ENCODE measurements around the gene STRA6.

STRA6 gene

GRCh38 chr15:74216949-74217348 is 14.4 kb upstream of the STRA6 start:
- TF ChIP-seq SUZ12 (IDR thresholded peaks at IDR 0.05; ENCODE audit: extremely low read depth, insufficient read depth, insufficient read length) = no peak
- no peaks in the 10 kb centered on the region for H3K36me3 ChIP-seq (ENCODE audit: insufficient read depth, insufficient read length, low read length)
- peaks cover 49% of the 10 kb centered on the region for H3K4me1 ChIP-seq (ENCODE audit: insufficient read depth, insufficient read length)

GRCh38 chr15:74215958-74216357 is 13.4 kb upstream of the STRA6 start:
- no peak for TF ChIP-seq ZNF274 (IDR thresholded peaks at IDR 0.05; ENCODE audit: low read depth, low read length)
- TF ChIP-seq SUZ12 (IDR thresholded peaks at IDR 0.05; ENCODE audit: extremely low read depth, insufficient read depth, insufficient read length) = no peak
- TF ChIP-seq YY1 (IDR thresholded peaks at IDR 0.05; ENCODE audit: insufficient read depth, insufficient read length) = no peak
- Histone ChIP-seq H3K9ac (ENCODE audit: insufficient read length, low read depth) (peak overlapping the region; percentile 79), H3K27me3 (ENCODE audit: insufficient read depth, insufficient read length) (peaks cover 44% of the 10 kb centered on the region), H3K9me3 (ENCODE audit: insufficient read depth, low read length) (peaks cover under 1% of the 10 kb centered on the region; the same call in 1 of the 2 replicates), H3K4me3 (ENCODE audit: insufficient read length, low read depth) (no peak overlapping the region), H3K4me1 (ENCODE audit: insufficient read depth, insufficient read length) (peaks cover 42% of the 10 kb centered on the region), H3K36me3 (ENCODE audit: insufficient read depth, insufficient read length, low read length) (no peaks in the 10 kb centered on the region)
- no peak for DNase-seq (ENCODE audit: low read depth, low spot score)

More at GRCh38 chr15:74216949-74217348, 14.4 kb upstream of the STRA6 start:
- no peak for DNase-seq (ENCODE audit: low read depth, low spot score)
- no peaks in the 10 kb centered on the region for H3K9me3 ChIP-seq (ENCODE audit: insufficient read depth, low read length)
- H3K4me3 ChIP-seq (ENCODE audit: insufficient read length, low read depth) = no peak overlapping the region
- H3K9ac ChIP-seq (ENCODE audit: insufficient read length, low read depth) = no peak overlapping the region
- peaks cover 54% of the 10 kb centered on the region for H3K27me3 ChIP-seq (ENCODE audit: insufficient read depth, insufficient read length)

- TF ChIP-seq ZNF274 (IDR thresholded peaks at IDR 0.05; ENCODE audit: low read depth, low read length) = no peak
- TF ChIP-seq YY1 (IDR thresholded peaks at IDR 0.05; ENCODE audit: insufficient read depth, insufficient read length) = no peak
- TF ChIP-seq SUZ12 (IDR thresholded peaks at IDR 0.05; ENCODE audit: extremely low read depth, insufficient read depth, insufficient read length) = no peak
- Histone ChIP-seq H3K4me1 (ENCODE audit: insufficient read depth, insufficient read length) (peaks cover 40% of the 10 kb centered on the region), H3K9ac (ENCODE audit: insufficient read length, low read depth) (peak overlapping the region; percentile 37), H3K4me3 (ENCODE audit: insufficient read length, low read depth) (no peak overlapping the region), H3K27me3 (ENCODE audit: insufficient read depth, insufficient read length) (peaks cover 29% of the 10 kb centered on the region), H3K36me3 (ENCODE audit: insufficient read depth, insufficient read length, low read length) (no peaks in the 10 kb centered on the region), H3K9me3 (ENCODE audit: insufficient read depth, low read length) (peaks cover 6% of the 10 kb centered on the region; the same call in 1 of the 2 replicates)
- no peak for DNase-seq (ENCODE audit: low read depth, low spot score)
These were observed 11.9 kb upstream of the STRA6 start for GRCh38 chr15:74214324-74215021.

- Histone ChIP-seq H3K9ac (ENCODE audit: insufficient read length, low read depth) (peak overlapping the region; percentile 68), H3K36me3 (ENCODE audit: insufficient read depth, insufficient read length, low read length) (no peaks in the 10 kb centered on the region), H3K9me3 (ENCODE audit: insufficient read depth, low read length) (peaks cover 6% of the 10 kb centered on the region; the same call in 1 of the 2 replicates), H3K4me1 (ENCODE audit: insufficient read depth, insufficient read length) (peaks cover 42% of the 10 kb centered on the region), H3K27me3 (ENCODE audit: insufficient read depth, insufficient read length) (peaks cover 23% of the 10 kb centered on the region), H3K4me3 (ENCODE audit: insufficient read length, low read depth) (no peak overlapping the region)
- TF ChIP-seq ZNF274 (IDR thresholded peaks at IDR 0.05; ENCODE audit: low read depth, low read length) = no peak
- TF ChIP-seq YY1 (IDR thresholded peaks at IDR 0.05; ENCODE audit: insufficient read depth, insufficient read length) = no peak
- TF ChIP-seq SUZ12 (IDR thresholded peaks at IDR 0.05; ENCODE audit: extremely low read depth, insufficient read depth, insufficient read length) = no peak
- DNase-seq (ENCODE audit: low read depth, low spot score) = peak; percentile 89
These were observed 11.3 kb upstream of the STRA6 start for GRCh38 chr15:74213858-74214284.

- no peak for TF ChIP-seq ZNF274 (IDR thresholded peaks at IDR 0.05; ENCODE audit: low read depth, low read length)
- no peak for TF ChIP-seq SUZ12 (IDR thresholded peaks at IDR 0.05; ENCODE audit: extremely low read depth, insufficient read depth, insufficient read length)
- TF ChIP-seq YY1 (IDR thresholded peaks at IDR 0.05; ENCODE audit: insufficient read depth, insufficient read length) = no peak
- Histone ChIP-seq H3K4me1 (ENCODE audit: insufficient read depth, insufficient read length) (peaks cover 49% of the 10 kb centered on the region), H3K36me3 (ENCODE audit: insufficient read depth, insufficient read length, low read length) (peaks cover 4% of the 10 kb centered on the region), H3K9ac (ENCODE audit: insufficient read length, low read depth) (peak overlapping the region; percentile 53), H3K9me3 (ENCODE audit: insufficient read depth, low read length) (peaks cover 6% of the 10 kb centered on the region; the same call in 1 of the 2 replicates), H3K27me3 (ENCODE audit: insufficient read depth, insufficient read length) (peaks cover 17% of the 10 kb centered on the region), H3K4me3 (ENCODE audit: insufficient read length, low read depth) (no peak overlapping the region)
- DNase-seq (ENCODE audit: low read depth, low spot score) = no peak
These were observed 9.9 kb upstream of the STRA6 start for GRCh38 chr15:74212494-74212893.

- Histone ChIP-seq H3K4me3 (ENCODE audit: insufficient read length, low read depth) (no peak overlapping the region), H3K36me3 (ENCODE audit: insufficient read depth, insufficient read length, low read length) (peaks cover 4% of the 10 kb centered on the region), H3K9ac (ENCODE audit: insufficient read length, low read depth) (peak overlapping the region; percentile 53), H3K4me1 (ENCODE audit: insufficient read depth, insufficient read length) (peaks cover 45% of the 10 kb centered on the region), H3K27me3 (ENCODE audit: insufficient read depth, insufficient read length) (peaks cover 15% of the 10 kb centered on the region), H3K9me3 (ENCODE audit: insufficient read depth, low read length) (peaks cover 6% of the 10 kb centered on the region; the same call in 1 of the 2 replicates)
- DNase-seq (ENCODE audit: low read depth, low spot score) = no peak
- TF ChIP-seq YY1 (IDR thresholded peaks at IDR 0.05; ENCODE audit: insufficient read depth, insufficient read length) = no peak
These were observed 9.1 kb upstream of the STRA6 start for GRCh38 chr15:74211656-74212055.

GRCh38 chr15:74210729-74211128 is 8.1 kb upstream of the STRA6 start:
- DNase-seq (ENCODE audit: low read depth, low spot score) = no peak
- no peak overlapping the region for H3K9ac ChIP-seq (ENCODE audit: insufficient read length, low read depth)
- H3K4me3 ChIP-seq (ENCODE audit: insufficient read length, low read depth) = no peak overlapping the region
- H3K9me3 ChIP-seq (ENCODE audit: insufficient read depth, low read length) = peaks cover 6% of the 10 kb centered on the region; the same call in 1 of the 2 replicates
- peaks cover 4% of the 10 kb centered on the region for H3K36me3 ChIP-seq (ENCODE audit: insufficient read depth, insufficient read length, low read length)
- H3K4me1 ChIP-seq (ENCODE audit: insufficient read depth, insufficient read length) = peaks cover 43% of the 10 kb centered on the region
- peaks cover 21% of the 10 kb centered on the region for H3K27me3 ChIP-seq (ENCODE audit: insufficient read depth, insufficient read length)
- no peak for TF ChIP-seq SUZ12 (IDR thresholded peaks at IDR 0.05; ENCODE audit: extremely low read depth, insufficient read depth, insufficient read length)
- no peak for TF ChIP-seq YY1 (IDR thresholded peaks at IDR 0.05; ENCODE audit: insufficient read depth, insufficient read length)
- no peak for TF ChIP-seq ZNF274 (IDR thresholded peaks at IDR 0.05; ENCODE audit: low read depth, low read length)

Data from NT2/D1 (cell line).